Bronchial epithelial cell (primary cell): Measurements from ENCODE around the gene FIBCD1. TPM values are rescaled to one million over a fixed set of nuclear protein-coding genes. Genes with fewer than 3 reads are reported as not detected.
A peak's percentile ranks its signal among the peaks of the same experiment; 100 is the strongest.

Source experiments
- DNase-seq: peaks from one replicate; pipeline ENCODE4 v3.0.0-alpha.2; 2010; ENCODE audit warnings: low read depth
- FAIRE-seq: peaks from 2 replicates; lab custom pipeline; 2011; peaks lifted over from hg19 to GRCh38; lab: Jason Lieb, UNC
- H3K27me3 ChIP-seq: 2 replicates; pipeline ENCODE4 v1.5.1; 2011; ENCODE audit warnings: low read length; ENCODE audit not compliant: control insufficient read depth, insufficient read depth
- H3K36me3 ChIP-seq: 2 replicates; pipeline ENCODE4 v1.5.1; 2011; ENCODE audit warnings: low read length; ENCODE audit not compliant: control insufficient read depth, insufficient read depth
- H3K4me3 ChIP-seq: 2 replicates; pipeline ENCODE4 v1.5.1; 2011; ENCODE audit warnings: mild to moderate bottlenecking, low read depth, low read length, control low read depth
- CTCF ChIP-seq: IDR thresholded peaks from 2 replicates; pipeline ENCODE4 v1.5.1; 2011; ENCODE audit warnings: mild to moderate bottlenecking, moderate library complexity, low read length, control low read depth, inconsistent platforms; ENCODE audit not compliant: insufficient read depth, severe bottlenecking
- total RNA-seq: library from RNA; depleted of rRNA; stranded (reverse); fragments of >200 nt; gene quantifications from 2 replicates; pipeline ENCODE4 v1.2.1, GENCODE V29; 2014

FIBCD1 gene
- total RNA-seq, 1 donor from 2014 or later, result 0.26 TPM

- H3K36me3 ChIP-seq, result no peaks in the 10 kb centered on the region
- no peaks in the 10 kb centered on the region for H3K27me3 ChIP-seq
- no peak for TF ChIP-seq CTCF
- FAIRE-seq, result no peak
- peak; percentile 57 for DNase-seq
- no peak overlapping the region for H3K4me3 ChIP-seq
These were observed 9.2 kb upstream of the FIBCD1 start for GRCh38 chr9:130948266-130948665.

GRCh38 chr9:130947618-130948140, 8.6 kb upstream of the FIBCD1 start:
- H3K4me3 ChIP-seq, result no peak overlapping the region
- H3K36me3 ChIP-seq, result no peaks in the 10 kb centered on the region
- no peaks in the 10 kb centered on the region for H3K27me3 ChIP-seq
- DNase-seq (no peak), FAIRE-seq (no peak)
- TF ChIP-seq CTCF, result no peak

- peaks cover 3% of the 10 kb centered on the region for H3K27me3 ChIP-seq
- H3K4me3 ChIP-seq, result no peak overlapping the region
- FAIRE-seq (no peak), DNase-seq (peak; percentile 72)
- no peak for TF ChIP-seq CTCF
- H3K36me3 ChIP-seq, result no peaks in the 10 kb centered on the region
These were observed 7.9 kb upstream of the FIBCD1 start for GRCh38 chr9:130946766-130947617.

- no peak for FAIRE-seq
- TF ChIP-seq CTCF, result no peak
- H3K27me3 ChIP-seq, result peaks cover 8% of the 10 kb centered on the region
- H3K36me3 ChIP-seq, result no peaks in the 10 kb centered on the region
- no peak for DNase-seq
- H3K4me3 ChIP-seq, result no peak overlapping the region
These were observed 6.1 kb upstream of the FIBCD1 start for GRCh38 chr9:130945173-130945572.

- no peak for DNase-seq
- H3K27me3 ChIP-seq, result peaks cover 9% of the 10 kb centered on the region
These were observed 5.5 kb upstream of the FIBCD1 start for GRCh38 chr9:130944510-130945058.

More at GRCh38 chr9:130944510-130945058, 5.5 kb upstream of the FIBCD1 start:
- no peak for FAIRE-seq
- H3K36me3 ChIP-seq, result no peaks in the 10 kb centered on the region
- TF ChIP-seq CTCF, result no peak
- H3K4me3 ChIP-seq, result no peak overlapping the region
